NCI-H82 treated with DMSO at 0.1 percent for 48 hours (cell line): ENCODE data around the gene ITPR1.

Source experiments
- DNase-seq: peaks from one replicate; lab custom pipeline; 2025; ENCODE audit not compliant: unreplicated experiment; lab: John Stamatoyannopoulos, UW

The ITPR1 gene

GRCh38 chr3:4508048-4508981 is 15.2 kb downstream of the ITPR1 start:
- DNase-seq = no peak

- DNase-seq = no peak
Observed at GRCh38 chr3:4509043-4509442, 15.9 kb downstream of the ITPR1 start.

- no peak for DNase-seq
Observed at GRCh38 chr3:4509983-4510755, 17.0 kb downstream of the ITPR1 start.

GRCh38 chr3:4511491-4512262 is 18.5 kb downstream of the ITPR1 start:
- DNase-seq = no peak

- DNase-seq = no peak
Observed at GRCh38 chr3:4512895-4513616, 19.9 kb downstream of the ITPR1 start.

GRCh38 chr3:4514321-4514720 is 21.2 kb downstream of the ITPR1 start:
- no peak for DNase-seq

GRCh38 chr3:4514916-4515315 is 21.8 kb downstream of the ITPR1 start:
- no peak for DNase-seq

GRCh38 chr3:4515916-4516579 is 22.9 kb downstream of the ITPR1 start:
- no peak for DNase-seq

GRCh38 chr3:4517093-4517492 is 23.9 kb downstream of the ITPR1 start:
- DNase-seq = no peak

GRCh38 chr3:4517643-4518311 is 24.6 kb downstream of the ITPR1 start:
- DNase-seq = no peak

- DNase-seq = no peak
Observed at GRCh38 chr3:4520033-4520816, 27.1 kb downstream of the ITPR1 start.

GRCh38 chr3:4522947-4523346 is 29.8 kb downstream of the ITPR1 start:
- DNase-seq = no peak

- DNase-seq = no peak
Observed at GRCh38 chr3:4523710-4524698, 30.9 kb downstream of the ITPR1 start.

GRCh38 chr3:4525560-4526223 is 32.5 kb downstream of the ITPR1 start:
- no peak for DNase-seq

GRCh38 chr3:4528320-4528719 is 35.2 kb downstream of the ITPR1 start:
- DNase-seq = no peak

- DNase-seq = no peak
Observed at GRCh38 chr3:4528819-4529600, 35.9 kb downstream of the ITPR1 start.
